ENCODE measurements around the gene KLK5.

- no peak for TF ChIP-seq POLR2A (IDR thresholded peaks at IDR 0.05)
- no peak for TF ChIP-seq CTCF (IDR thresholded peaks at IDR 0.05)
- no peak for TF ChIP-seq POLR2AphosphoS5 (IDR thresholded peaks at IDR 0.05)
These were observed 40.7 kb downstream of the KLK5 start for GRCh38 chr19:50912102-50912599.
